ENCODE results near the gene SLC25A13.

The SLC25A13 gene

DNA sequence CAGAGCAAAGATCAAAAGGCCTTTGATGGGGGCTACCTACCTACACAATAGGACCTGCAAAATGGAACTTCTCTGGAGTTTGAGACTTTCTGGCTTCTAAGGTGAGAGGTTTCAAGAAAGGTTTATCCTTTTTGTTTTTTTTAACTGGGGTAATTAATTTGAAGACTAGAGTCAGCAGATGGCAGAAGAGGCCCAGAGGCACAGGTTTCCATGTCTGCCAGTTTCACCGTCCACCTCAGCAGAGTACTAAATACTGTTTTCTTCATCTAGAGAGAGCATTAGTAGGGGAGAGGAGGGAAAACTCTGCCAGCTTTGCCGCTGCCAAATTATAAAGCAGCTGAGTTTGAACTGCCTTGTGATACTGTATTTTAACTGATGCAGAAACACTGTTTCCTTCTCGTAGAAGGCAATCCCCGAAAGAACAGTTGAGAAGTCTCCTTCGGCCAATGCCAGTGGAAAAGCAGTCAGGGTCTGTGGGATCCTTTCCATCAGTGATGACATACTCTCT is 138.7 kb downstream of the SLC25A13 start:
- Histone ChIP-seq H3K9ac (ENCODE audit: low read length) (no peak overlapping the region), H4K20me1 (ENCODE audit: insufficient read depth, low read length) (no peaks in the 10 kb centered on the region), H3K9me3 (replicated peaks; ENCODE audit: insufficient read depth, low read length) (no peaks in the 10 kb centered on the region), H3K27ac (ENCODE audit: low read length) (no peak overlapping the region), H3K79me2 (ENCODE audit: low read length) (no peaks in the 10 kb centered on the region), H3K9me2 (replicated peaks; ENCODE audit: insufficient read depth, low read length) (no peaks in the 10 kb centered on the region), H3K4me2 (ENCODE audit: low read depth, low read length) (no peak overlapping the region), H3K36me3 (replicated peaks; ENCODE audit: insufficient read depth, low read length) (0 out of 2 replicates have a peak, but pooled peaks cover 3% of the 10 kb centered on the region), H3F3A (ENCODE audit: insufficient read depth, low read length) (no peaks in the 10 kb centered on the region), H2AFZ (ENCODE audit: low read length) (no peak overlapping the region), H3K27me3 (replicated peaks; ENCODE audit: insufficient read depth, low read length) (no peaks in the 10 kb centered on the region), H3K4me3 (ENCODE audit: low read length) (no peak overlapping the region), H3K4me1 (ENCODE audit: low read length) (no peaks in the 10 kb centered on the region)
- TF ChIP-seq, protein P1, sequence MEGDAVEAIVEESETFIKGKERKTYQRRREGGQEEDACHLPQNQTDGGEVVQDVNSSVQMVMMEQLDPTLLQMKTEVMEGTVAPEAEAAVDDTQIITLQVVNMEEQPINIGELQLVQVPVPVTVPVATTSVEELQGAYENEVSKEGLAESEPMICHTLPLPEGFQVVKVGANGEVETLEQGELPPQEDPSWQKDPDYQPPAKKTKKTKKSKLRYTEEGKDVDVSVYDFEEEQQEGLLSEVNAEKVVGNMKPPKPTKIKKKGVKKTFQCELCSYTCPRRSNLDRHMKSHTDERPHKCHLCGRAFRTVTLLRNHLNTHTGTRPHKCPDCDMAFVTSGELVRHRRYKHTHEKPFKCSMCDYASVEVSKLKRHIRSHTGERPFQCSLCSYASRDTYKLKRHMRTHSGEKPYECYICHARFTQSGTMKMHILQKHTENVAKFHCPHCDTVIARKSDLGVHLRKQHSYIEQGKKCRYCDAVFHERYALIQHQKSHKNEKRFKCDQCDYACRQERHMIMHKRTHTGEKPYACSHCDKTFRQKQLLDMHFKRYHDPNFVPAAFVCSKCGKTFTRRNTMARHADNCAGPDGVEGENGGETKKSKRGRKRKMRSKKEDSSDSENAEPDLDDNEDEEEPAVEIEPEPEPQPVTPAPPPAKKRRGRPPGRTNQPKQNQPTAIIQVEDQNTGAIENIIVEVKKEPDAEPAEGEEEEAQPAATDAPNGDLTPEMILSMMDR (IDR thresholded peaks at IDR 0.05; ENCODE audit: low read length): no peak
- TF ChIP-seq EZH2 (optimal IDR thresholded peaks at IDR 0.05; ENCODE audit: low read depth, low read length) (no peak), EZH2phosphoT487 (IDR thresholded peaks at IDR 0.05; ENCODE audit: low read length) (no peak)
- no peak for DNase-seq

DNA sequence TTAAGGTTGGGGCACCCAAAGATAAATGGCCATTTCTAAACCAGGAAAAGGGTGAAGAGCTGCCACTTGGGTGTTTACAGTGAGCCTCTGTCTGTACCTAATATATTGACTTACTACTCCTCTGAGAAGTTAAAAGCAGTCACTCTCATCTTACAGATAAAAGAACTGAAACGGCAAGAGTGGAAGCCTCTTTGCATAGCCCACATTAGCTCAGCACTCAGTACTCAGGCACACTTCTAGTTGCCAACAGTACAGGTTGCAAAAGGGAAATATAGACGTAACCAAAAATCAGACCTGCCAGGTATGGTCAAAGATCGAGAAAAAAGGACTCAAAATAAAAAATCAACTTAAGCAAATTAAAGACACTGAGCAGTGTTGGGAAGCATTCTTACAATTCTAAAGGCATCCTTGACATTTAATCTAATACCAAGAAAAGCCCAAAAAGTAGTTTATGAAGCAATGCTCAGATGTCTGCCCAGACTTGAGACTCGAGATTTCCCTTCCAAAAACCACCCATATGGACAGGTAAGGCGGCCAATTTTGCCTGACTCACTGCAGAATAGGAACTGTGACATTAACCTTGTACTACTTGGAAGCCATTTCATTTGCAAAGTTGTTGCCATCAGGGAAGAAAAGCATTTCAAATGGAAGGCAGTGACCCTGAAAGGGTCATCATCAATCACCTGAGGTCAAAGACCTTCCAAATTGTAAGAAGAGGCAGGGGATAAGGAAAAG is 139.3 kb downstream of the SLC25A13 start:
- Histone ChIP-seq H3K4me3 (ENCODE audit: low read length) (no peak overlapping the region), H3K9me3 (replicated peaks; ENCODE audit: insufficient read depth, low read length) (no peaks in the 10 kb centered on the region), H3K4me2 (ENCODE audit: low read depth, low read length) (no peak overlapping the region), H3K9me2 (replicated peaks; ENCODE audit: insufficient read depth, low read length) (no peaks in the 10 kb centered on the region), H3K27ac (ENCODE audit: low read length) (no peak overlapping the region), H2AFZ (ENCODE audit: low read length) (no peak overlapping the region), H3K79me2 (ENCODE audit: low read length) (no peaks in the 10 kb centered on the region), H4K20me1 (ENCODE audit: insufficient read depth, low read length) (no peaks in the 10 kb centered on the region), H3K36me3 (replicated peaks; ENCODE audit: insufficient read depth, low read length) (0 out of 2 replicates have a peak, but pooled peaks cover 3% of the 10 kb centered on the region), H3K9ac (ENCODE audit: low read length) (no peak overlapping the region), H3K4me1 (ENCODE audit: low read length) (no peaks in the 10 kb centered on the region), H3K27me3 (replicated peaks; ENCODE audit: insufficient read depth, low read length) (no peaks in the 10 kb centered on the region), H3F3A (ENCODE audit: insufficient read depth, low read length) (no peaks in the 10 kb centered on the region)
- TF ChIP-seq, protein P1 (IDR thresholded peaks at IDR 0.05; ENCODE audit: low read length): no peak
- no peak for TF ChIP-seq EZH2 (optimal IDR thresholded peaks at IDR 0.05; ENCODE audit: low read depth, low read length)
- TF ChIP-seq EZH2phosphoT487 (IDR thresholded peaks at IDR 0.05; ENCODE audit: low read length): no peak
- DNase-seq: no peak

DNA sequence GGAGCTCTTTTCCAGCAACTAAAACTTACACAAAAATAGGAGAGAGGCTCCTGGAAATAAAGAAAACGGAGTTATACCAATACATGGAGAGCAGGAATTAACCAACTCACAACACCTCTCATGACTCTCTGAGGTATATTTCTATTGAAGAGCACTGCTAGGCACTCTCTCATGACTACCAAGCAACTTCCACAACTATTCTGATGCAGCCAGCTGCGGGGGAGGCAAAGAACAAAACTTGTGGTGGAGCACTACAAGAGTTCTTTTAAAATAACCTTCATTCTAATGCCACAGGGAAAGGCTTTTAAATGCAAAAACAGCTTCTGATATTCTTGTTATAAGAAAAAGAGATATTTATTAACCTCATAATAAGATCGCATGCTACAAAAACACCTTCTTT is 140.7 kb downstream of the SLC25A13 start:
- TF ChIP-seq EZH2 (optimal IDR thresholded peaks at IDR 0.05; ENCODE audit: low read depth, low read length): no peak
- TF ChIP-seq, protein P1 (IDR thresholded peaks at IDR 0.05; ENCODE audit: low read length): no peak
- TF ChIP-seq EZH2phosphoT487 (IDR thresholded peaks at IDR 0.05; ENCODE audit: low read length): no peak
- Histone ChIP-seq H2AFZ (ENCODE audit: low read length) (no peak overlapping the region), H4K20me1 (ENCODE audit: insufficient read depth, low read length) (no peaks in the 10 kb centered on the region), H3K79me2 (ENCODE audit: low read length) (no peaks in the 10 kb centered on the region), H3K4me1 (ENCODE audit: low read length) (no peaks in the 10 kb centered on the region), H3K4me3 (ENCODE audit: low read length) (no peak overlapping the region), H3K9me3 (replicated peaks; ENCODE audit: insufficient read depth, low read length) (no peaks in the 10 kb centered on the region), H3K36me3 (replicated peaks; ENCODE audit: insufficient read depth, low read length) (no peaks in the 10 kb centered on the region), H3F3A (ENCODE audit: insufficient read depth, low read length) (no peaks in the 10 kb centered on the region), H3K4me2 (ENCODE audit: low read depth, low read length) (no peak overlapping the region), H3K9ac (ENCODE audit: low read length) (no peak overlapping the region), H3K9me2 (replicated peaks; ENCODE audit: insufficient read depth, low read length) (no peaks in the 10 kb centered on the region), H3K27me3 (replicated peaks; ENCODE audit: insufficient read depth, low read length) (no peaks in the 10 kb centered on the region), H3K27ac (ENCODE audit: low read length) (no peak overlapping the region)
- no peak for DNase-seq

Measured in MM.1S (cell line).